Measurements from ENCODE around the gene ZSCAN22. TPM values are rescaled to one million over a fixed set of nuclear protein-coding genes. Genes with fewer than 3 reads are reported as not detected.
A peak's percentile ranks its signal among the peaks of the same experiment; 100 is the strongest.
"Not testable (repeated sequence)": the region's sequence is repeated elsewhere in the genome, so short reads cannot be mapped to it uniquely, and the experiment has no call there.

Gene ZSCAN22
- total RNA-seq, 2 experiments from 2014 or later: 2.6 to 2.9 TPM

DNA sequence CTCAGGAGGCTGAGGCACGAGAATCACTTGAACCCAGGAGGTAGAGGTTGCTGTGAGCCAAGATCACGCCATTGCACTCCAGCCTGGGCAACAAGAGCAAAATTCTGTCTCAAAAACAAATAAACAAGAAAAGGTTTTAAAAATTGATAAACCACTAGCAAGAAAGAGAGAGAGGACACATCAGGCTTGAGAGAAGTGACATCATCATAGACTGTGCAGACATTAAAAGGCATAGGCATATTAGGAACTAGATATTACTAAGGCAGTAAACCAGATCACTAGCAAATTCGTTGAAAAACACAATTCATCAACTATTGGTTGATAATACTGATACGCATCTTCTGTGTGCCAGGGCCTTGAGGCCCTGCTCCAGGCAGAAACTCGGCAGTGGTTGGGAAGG lies 18.8 kb downstream of the ZSCAN22 start:
- peak overlapping the region; percentile 96 for H3K4me3 Mint-ChIP-seq
- DNase-seq: no peak
- H3K4me1 Mint-ChIP-seq (ENCODE audit: low read depth): peaks cover 23% of the 10 kb centered on the region
- H3K9me3 Mint-ChIP-seq: no peaks in the 10 kb centered on the region
- CTCF ChIA-PET: interaction anchor here (1.3 to 1.6 kb wide), 2 partner anchors 17 to 173 kb away, joined by 3 to 4 read pairs; partner anchors contain the start of gene ZNF497
- no peak for ATAC-seq
- H3K27me3 Mint-ChIP-seq: no peaks in the 10 kb centered on the region
- TF ChIP-seq, protein P1, sequence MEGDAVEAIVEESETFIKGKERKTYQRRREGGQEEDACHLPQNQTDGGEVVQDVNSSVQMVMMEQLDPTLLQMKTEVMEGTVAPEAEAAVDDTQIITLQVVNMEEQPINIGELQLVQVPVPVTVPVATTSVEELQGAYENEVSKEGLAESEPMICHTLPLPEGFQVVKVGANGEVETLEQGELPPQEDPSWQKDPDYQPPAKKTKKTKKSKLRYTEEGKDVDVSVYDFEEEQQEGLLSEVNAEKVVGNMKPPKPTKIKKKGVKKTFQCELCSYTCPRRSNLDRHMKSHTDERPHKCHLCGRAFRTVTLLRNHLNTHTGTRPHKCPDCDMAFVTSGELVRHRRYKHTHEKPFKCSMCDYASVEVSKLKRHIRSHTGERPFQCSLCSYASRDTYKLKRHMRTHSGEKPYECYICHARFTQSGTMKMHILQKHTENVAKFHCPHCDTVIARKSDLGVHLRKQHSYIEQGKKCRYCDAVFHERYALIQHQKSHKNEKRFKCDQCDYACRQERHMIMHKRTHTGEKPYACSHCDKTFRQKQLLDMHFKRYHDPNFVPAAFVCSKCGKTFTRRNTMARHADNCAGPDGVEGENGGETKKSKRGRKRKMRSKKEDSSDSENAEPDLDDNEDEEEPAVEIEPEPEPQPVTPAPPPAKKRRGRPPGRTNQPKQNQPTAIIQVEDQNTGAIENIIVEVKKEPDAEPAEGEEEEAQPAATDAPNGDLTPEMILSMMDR (IDR thresholded peaks at IDR 0.05): no peak
- H3K36me3 Mint-ChIP-seq (ENCODE audit: low read depth): peaks cover 24% of the 10 kb centered on the region
- intact Hi-C loops (cut with micrococcal nuclease): no loop called here
- POLR2A ChIA-PET: interaction anchor here (0.7 to 2.9 kb wide), 3 partner anchors 10 to 34 kb away, joined by 3 to 14 read pairs (median 3); no protein-coding TSS in a partner anchor
- H3K27ac Mint-ChIP-seq: peak overlapping the region; percentile 52

DNA sequence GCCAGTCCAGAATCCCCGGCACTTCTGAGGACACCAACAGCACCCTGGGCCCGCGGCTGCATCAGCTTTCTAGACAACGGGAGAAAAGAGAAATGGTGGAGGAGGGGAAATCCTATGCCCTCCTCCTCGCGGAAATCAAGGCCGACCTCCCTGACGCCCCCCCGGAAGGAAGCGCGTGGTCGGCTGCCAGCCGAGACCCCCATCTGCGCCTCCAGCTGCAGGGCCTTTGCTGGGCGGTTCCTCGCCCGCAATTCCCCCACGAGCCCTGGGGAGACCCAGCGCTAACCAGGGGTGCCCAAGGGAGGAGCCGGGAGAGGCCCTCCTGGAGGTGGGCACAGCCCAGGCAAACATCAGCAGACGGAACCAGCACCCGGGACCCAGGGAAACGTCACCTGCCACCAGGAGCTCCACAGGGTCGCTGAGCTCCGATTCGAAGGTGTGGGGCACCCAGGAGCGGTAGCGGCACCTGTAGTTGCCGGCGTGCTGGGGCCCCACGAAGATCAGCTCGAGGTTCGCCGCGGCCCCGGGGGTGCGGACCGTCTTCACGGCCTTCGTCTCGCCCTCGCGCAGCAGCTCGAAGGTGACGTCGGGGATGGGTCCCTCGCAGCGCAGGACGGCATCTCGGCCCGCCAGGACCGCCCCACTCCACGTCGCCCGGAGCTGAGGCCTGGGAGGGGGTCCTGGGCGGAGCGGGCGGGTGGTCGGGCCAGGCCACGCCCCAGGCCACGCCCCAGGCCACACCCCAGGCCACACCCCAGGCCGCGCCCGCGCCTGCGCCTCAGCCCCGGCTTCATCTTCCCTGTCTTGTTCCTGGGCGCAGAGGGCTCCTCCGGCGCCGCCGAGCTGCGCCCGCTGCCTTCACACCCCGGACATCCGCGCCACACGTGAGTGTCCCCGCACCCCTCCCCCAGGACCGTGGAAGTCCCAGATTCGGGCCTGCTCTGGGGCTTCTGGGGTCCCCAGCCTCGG lies 20.5 kb downstream of the ZSCAN22 start:
- peaks cover 23% of the 10 kb centered on the region for H3K4me1 Mint-ChIP-seq (ENCODE audit: low read depth)
- ChIA-PET CTCF (interaction anchor here (0.7 to 1.8 kb wide), 10 partner anchors 8 to 234 kb away, joined by 3 to 6 read pairs (median 3); partner anchors contain the start of genes ZNF497 and ZSCAN22), POLR2A (interaction anchor here (0.6 to 4.4 kb wide), 14 partner anchors 9 to 214 kb away, joined by 3 to 30 read pairs (median 4); partner anchors contain the start of genes CHMP2A, ZBTB45, ZNF497 and ZSCAN22)
- intact Hi-C loops (cut with micrococcal nuclease): no loop called here
- no peaks in the 10 kb centered on the region for H3K27me3 Mint-ChIP-seq
- H3K27ac Mint-ChIP-seq: peak overlapping the region; percentile 84
- DNase-seq (peak; percentile 79), ATAC-seq (peak; percentile 96)
- TF ChIP-seq, protein P1 (IDR thresholded peaks at IDR 0.05): no peak
- H3K9me3 Mint-ChIP-seq: no peaks in the 10 kb centered on the region
- H3K36me3 Mint-ChIP-seq (ENCODE audit: low read depth): peaks cover 26% of the 10 kb centered on the region
- peak overlapping the region; percentile 96 for H3K4me3 Mint-ChIP-seq

DNA sequence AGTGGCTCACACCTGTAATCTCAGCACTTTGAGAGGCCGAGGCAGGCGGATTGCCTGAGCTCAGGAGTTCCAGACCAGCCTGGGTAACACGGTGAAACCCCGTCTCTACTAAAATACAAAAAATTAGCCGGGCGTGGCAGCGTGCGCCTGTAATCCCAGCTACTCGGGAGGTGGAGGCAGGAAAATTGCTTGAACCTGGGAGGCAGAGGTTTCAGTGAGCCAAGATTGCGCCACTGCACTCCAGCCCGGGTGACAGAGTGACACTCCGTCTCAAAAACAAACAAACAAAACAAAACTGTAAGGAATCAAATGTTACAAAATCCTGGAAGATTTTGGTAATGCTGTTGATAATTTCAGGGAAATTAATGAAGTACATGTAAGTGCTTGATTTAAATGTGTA lies 21.3 kb downstream of the ZSCAN22 start:
- H3K9me3 Mint-ChIP-seq; intact Hi-C loops (cut with micrococcal nuclease); ATAC-seq; H3K27me3 Mint-ChIP-seq: not testable (repeated sequence)
- peaks cover 23% of the 10 kb centered on the region for H3K4me1 Mint-ChIP-seq (ENCODE audit: low read depth)
- POLR2A ChIA-PET: interaction anchor here (0.7 to 4.4 kb wide), 10 partner anchors 8 to 206 kb away, joined by 3 to 30 read pairs (median 6); partner anchors contain the start of genes CHMP2A, ZNF497 and ZSCAN22
- H3K36me3 Mint-ChIP-seq (ENCODE audit: low read depth): peaks cover 27% of the 10 kb centered on the region
- peak overlapping the region; percentile 84 for H3K27ac Mint-ChIP-seq
- peak; percentile 27 for DNase-seq
- CTCF ChIA-PET: interaction anchor here (1.2 kb wide), 1 partner anchor 15 kb away, joined by 3 read pairs; no protein-coding TSS in a partner anchor
- peak overlapping the region; percentile 96 for H3K4me3 Mint-ChIP-seq

DNA sequence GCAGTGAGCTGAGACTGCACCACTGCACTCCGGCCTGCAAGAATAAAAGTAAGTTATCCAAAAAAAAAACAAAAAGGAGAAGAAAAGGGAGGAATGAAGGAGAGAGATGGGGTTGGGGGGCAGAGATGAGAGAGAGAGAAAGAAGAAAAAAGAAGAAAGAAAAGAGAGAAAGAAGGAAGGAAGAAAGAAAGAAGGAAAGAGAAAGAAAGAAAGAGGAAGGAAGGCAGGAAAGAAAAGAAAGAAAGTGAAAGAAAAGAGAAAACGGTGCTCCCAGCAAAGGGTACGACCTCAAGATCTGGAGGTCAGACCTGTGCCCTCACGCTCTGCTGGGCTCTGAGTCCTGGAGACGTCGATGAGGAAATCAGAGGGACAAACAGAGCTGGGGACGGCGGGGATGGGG lies 22.8 kb downstream of the ZSCAN22 start:
- H3K27ac Mint-ChIP-seq: peak overlapping the region; percentile 63
- H3K36me3 Mint-ChIP-seq (ENCODE audit: low read depth): peaks cover 24% of the 10 kb centered on the region
- H3K9me3 Mint-ChIP-seq: no peaks in the 10 kb centered on the region
- intact Hi-C loops (cut with micrococcal nuclease): no loop called here
- peak overlapping the region; percentile 24 for H3K4me3 Mint-ChIP-seq
- POLR2A ChIA-PET: interaction anchor here (0.7 to 4.4 kb wide), 4 partner anchors 9 to 206 kb away, joined by 3 to 30 read pairs (median 3); partner anchors contain the start of gene ZNF497
- DNase-seq (no peak), ATAC-seq (no peak)
- TF ChIP-seq, protein P1 (IDR thresholded peaks at IDR 0.05): no peak
- H3K4me1 Mint-ChIP-seq (ENCODE audit: low read depth): peaks cover 23% of the 10 kb centered on the region
- H3K27me3 Mint-ChIP-seq: no peaks in the 10 kb centered on the region
- CTCF ChIA-PET: no interaction called here

DNA sequence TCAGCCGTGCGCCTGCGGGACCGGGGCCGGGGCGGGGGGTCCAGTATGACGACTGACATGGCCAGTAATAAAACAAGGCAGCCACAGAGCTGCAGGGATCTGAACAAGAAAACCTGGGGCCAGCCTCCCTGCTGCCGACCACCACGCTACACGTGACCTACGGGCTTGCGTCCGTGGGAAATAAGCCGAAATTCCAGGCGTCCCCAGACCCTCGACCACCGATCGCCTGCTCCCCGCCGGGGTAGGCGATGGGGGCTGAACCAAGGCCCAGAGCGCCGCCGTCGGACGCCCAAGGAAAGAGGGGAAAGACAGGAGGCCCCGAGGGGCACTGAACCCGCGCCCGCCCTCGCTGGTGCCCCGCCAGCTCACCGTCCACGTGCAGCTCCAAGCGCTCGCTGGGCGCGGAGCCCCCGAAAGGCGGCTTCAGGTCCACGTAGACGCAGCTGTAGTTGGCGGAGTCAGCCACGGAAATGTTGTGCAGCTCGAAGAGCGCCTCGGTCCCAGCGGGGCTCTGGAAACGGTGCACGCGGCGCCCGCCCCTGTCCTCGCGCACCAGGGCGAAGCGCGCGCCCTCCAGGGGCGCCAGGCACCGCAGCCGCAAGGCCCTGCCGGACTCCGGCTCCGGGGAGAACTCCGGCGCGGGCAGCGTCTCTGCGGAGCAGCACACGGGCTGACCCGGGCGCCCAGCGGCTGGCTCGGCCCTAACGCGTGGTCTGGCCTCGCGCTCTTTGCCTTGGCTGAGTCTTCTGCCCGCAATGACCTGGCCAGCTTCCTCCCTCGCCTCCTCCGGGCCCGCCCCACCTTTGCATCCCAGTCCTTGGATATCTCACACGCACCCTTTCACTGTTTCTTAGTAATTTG lies 23.4 kb downstream of the ZSCAN22 start:
- POLR2A ChIA-PET: interaction anchor here (0.6 to 4.4 kb wide), 5 partner anchors 10 to 518 kb away, joined by 3 to 30 read pairs (median 3); partner anchors contain the start of gene ZNF497
- DNase-seq (no peak), ATAC-seq (no peak)
- TF ChIP-seq, protein P1 (IDR thresholded peaks at IDR 0.05): no peak
- no peaks in the 10 kb centered on the region for H3K27me3 Mint-ChIP-seq
- CTCF ChIA-PET: no interaction called here
- H3K4me3 Mint-ChIP-seq: no peak overlapping the region
- intact Hi-C loops (cut with micrococcal nuclease): no loop called here
- H3K36me3 Mint-ChIP-seq (ENCODE audit: low read depth): peaks cover 24% of the 10 kb centered on the region
- peaks cover 25% of the 10 kb centered on the region for H3K4me1 Mint-ChIP-seq (ENCODE audit: low read depth)
- no peak overlapping the region for H3K27ac Mint-ChIP-seq
- no peaks in the 10 kb centered on the region for H3K9me3 Mint-ChIP-seq

All from activated CD8-positive, alpha-beta T cell treated with anti-CD3 and anti-CD28 coated beads for 36 hours (primary cell).